Stimulated activated CD8-positive, alpha-beta memory T cell treated with anti-CD3 and anti-CD28 coated beads, Interleukin-7, amount 100 ng/mL, for 48 hours (primary cell): ENCODE measurements around the gene C6orf141.
"Not testable (repeated sequence)": the region's sequence is repeated elsewhere in the genome, so short reads cannot be mapped to it uniquely, and the experiment has no call there.

Experiments
- DNase-seq, 2 donors: peaks; one replicate each; pipeline ENCODE4 v3.0.0-alpha.2; 2020; ENCODE audit warnings: low read depth in 1 of 2; ENCODE audit errors: extremely low read depth in 1 of 2

Gene C6orf141

DNA sequence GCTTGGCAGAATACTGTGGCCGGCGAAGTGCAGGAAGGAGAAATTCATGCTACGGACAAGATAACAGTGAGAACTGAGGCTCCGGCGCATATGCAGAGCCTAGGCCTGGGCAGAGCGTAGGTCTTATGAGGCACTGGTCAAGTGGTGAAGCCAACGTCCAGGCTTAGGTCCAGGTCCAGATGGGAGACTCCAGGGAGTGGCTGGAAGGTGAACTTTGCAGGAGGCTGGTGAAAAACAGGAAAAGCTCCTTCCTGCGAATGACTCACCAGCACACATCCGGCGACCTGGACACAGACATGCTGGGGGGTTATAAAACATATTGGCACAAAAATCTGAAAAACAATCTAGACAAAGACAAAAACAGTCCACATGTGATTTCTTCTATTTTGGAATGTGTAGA is 15.4 kb downstream of the C6orf141 start:
- DNase-seq, result no peak

DNA sequence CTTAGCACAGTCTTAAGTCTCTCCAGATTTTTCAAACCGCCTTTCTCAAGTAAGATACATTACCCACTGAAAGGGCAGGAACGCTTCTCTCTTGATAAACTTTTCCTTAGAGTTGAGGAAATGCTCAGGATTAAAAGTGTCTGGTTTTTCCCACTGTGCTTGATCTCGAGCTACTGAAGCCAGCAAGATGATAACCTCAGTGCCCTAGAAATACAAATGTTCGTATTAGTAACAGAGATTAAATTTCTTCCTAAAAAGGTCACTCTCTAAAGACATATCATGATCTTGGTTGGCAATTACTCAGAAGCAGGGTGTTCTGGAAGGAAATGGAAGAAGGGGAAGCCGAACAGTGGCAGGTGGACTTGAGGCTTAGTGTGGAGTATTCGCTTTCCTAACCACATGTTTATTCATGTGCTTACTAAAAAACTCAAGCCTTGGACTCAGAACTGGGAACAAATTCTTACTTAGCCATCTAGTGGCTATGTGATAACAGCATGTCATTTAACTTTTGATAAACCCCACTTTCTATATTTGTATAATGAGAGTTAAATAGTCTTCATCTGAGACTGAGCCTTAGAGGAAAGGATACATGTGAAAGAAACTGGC is 20.1 kb downstream of the C6orf141 start:
- no peak for DNase-seq

DNA sequence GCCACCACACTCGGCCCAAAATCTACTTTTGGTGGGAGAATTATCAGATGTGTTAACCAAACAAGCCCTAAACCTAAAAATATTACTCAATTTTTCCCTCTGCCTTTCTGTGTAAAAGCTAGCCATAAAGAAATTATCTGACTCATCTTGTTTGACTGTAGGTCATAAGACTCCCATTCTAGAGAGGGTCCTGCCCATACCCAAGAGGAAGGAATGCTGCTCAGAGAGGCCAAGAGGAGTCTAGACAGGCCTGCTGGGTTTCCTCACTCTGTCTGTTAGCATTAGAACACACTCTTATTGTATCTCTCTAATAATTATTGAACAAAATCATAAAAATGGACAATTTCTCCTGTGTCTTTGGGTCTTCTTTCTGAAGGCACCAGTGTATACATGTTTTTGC is 26.1 kb downstream of the C6orf141 start:
- no peak for DNase-seq

DNA sequence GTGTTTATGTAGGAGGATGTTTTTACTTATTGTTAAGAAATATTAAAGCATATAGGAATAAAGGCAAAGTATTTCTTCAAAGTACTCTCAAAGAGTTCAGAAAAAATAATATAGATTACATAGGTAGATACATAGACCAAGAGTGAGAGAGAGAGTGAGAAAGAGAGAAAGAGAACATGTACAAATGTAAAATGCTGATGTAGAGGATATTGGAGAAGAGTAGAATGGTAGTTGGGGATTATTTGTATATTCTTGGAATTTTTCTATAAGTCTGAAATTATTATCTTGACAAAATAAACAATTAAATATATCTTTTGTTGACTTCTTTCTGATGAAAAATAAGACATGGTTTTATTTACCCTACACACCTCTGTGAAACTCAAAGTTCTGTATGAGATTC is 29.2 kb downstream of the C6orf141 start:
- no peak for DNase-seq

DNA sequence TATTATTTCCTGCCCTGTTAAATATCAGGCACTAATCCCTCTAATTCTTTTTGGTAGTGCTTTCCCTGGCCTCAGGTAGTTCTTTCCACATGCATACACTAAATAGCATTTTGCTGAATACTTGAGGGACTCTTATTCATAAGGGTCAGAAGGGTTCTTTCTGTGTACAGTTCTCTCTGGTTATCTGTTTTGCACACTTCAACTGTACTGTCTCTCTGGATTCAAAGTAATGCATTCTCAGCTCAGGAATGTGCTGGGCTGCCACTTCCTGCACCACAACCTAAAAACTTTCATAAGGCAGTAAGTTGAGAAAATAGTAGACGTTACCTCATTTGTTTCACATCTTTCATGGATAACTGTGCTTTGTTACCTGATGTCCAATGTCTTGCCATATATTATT is 32.1 kb downstream of the C6orf141 start:
- no peak for DNase-seq

DNA sequence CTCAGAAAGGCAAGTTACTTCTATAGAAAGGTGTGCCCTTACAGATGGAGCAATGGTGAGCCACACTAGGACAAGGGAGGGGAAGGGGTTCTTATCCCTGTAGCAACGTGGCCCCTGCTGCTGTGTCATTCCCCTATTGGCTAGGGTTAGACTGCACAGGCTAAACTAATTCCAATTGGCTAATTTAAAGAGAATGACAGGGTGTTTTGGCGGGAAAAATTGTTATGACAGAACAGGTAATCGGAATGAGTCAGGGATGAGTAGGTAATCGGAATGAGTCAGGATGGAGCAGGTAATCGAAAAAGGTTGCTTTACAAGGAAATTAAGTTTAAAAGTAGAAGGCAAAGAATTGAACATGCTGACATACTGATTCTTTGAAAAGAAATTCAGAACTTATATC is 36.8 kb downstream of the C6orf141 start:
- DNase-seq, result not testable (repeated sequence)
